Liver (tissue), 9 donors: ENCODE measurements around the gene CHST5. TPM values are rescaled to one million over a fixed set of nuclear protein-coding genes. Genes with fewer than 3 reads are reported as not detected.

Experiments used
- DNase-seq: peaks from one replicate; pipeline ENCODE4 v3.0.0-alpha.2; 2017; ENCODE audit warnings: low spot score
- H3K27ac ChIP-seq, 2 donors: one replicate each; pipeline ENCODE4 v1.7.0; 2013; ENCODE audit warnings: inconsistent platforms in 2 of 2, low read length in 2 of 2, control low read depth in 1 of 2, low read depth in 1 of 2, mild to moderate bottlenecking in 1 of 2
- H3K27me3 ChIP-seq, 4 donors: one replicate each; pipeline versions ENCODE4 v1.6.1 to v1.7.0; 2013; ENCODE audit warnings: low read length in 3 of 4, inconsistent platforms in 1 of 4, mild to moderate bottlenecking in 1 of 4, moderate library complexity in 1 of 4; ENCODE audit not compliant: control insufficient read depth in 4 of 4, insufficient read depth in 4 of 4
- H3K36me3 ChIP-seq, 4 donors: one replicate each; pipeline versions ENCODE4 v1.6.1 to v1.7.0; 2013; ENCODE audit warnings: low read length in 3 of 4, mild to moderate bottlenecking in 3 of 4, low read depth in 1 of 4, moderate library complexity in 1 of 4; ENCODE audit not compliant: control insufficient read depth in 4 of 4, insufficient read depth in 3 of 4
- H3K4me1 ChIP-seq, 4 donors: one replicate each; pipeline versions ENCODE4 v1.6.1 to v1.7.0; 2013; ENCODE audit warnings: low read length in 3 of 4, mild to moderate bottlenecking in 3 of 4, moderate library complexity in 1 of 4; ENCODE audit not compliant: control insufficient read depth in 4 of 4, insufficient read depth in 4 of 4
- H3K4me3 ChIP-seq, 3 donors: one replicate each; pipeline versions ENCODE4 v1.6.1 to v1.7.0; 2013; ENCODE audit warnings: low read length in 3 of 3, control low read depth in 1 of 3, low read depth in 1 of 3, mild to moderate bottlenecking in 1 of 3
- H3K9ac ChIP-seq, 2 donors: one replicate each; pipeline ENCODE4 v1.7.0; 2013; ENCODE audit warnings: low read length in 2 of 2, mild to moderate bottlenecking in 2 of 2, moderate library complexity in 2 of 2, control low read depth in 1 of 2, low read depth in 1 of 2
- H3K9me3 ChIP-seq, 4 donors: one replicate each; pipeline versions ENCODE4 v1.6.1 to v1.7.0; 2013; ENCODE audit warnings: low read length in 3 of 4; ENCODE audit not compliant: control insufficient read depth in 4 of 4
- EGR1 ChIP-seq, 2 donors: IDR thresholded peaks; 2 replicates each; pipeline ENCODE4 v1.6.1; 2016 to 2018; ENCODE audit warnings: antibody characterized with exemption in 2 of 2, low read depth in 2 of 2
- FOXA1 ChIP-seq: IDR thresholded peaks from 2 replicates; pipeline ENCODE4 v1.6.1; 2016; ENCODE audit warnings: antibody characterized with exemption
- FOXA2 ChIP-seq: IDR thresholded peaks from 2 replicates; pipeline ENCODE4 v1.6.1; 2016; ENCODE audit warnings: antibody characterized with exemption
- GABPA ChIP-seq, 2 donors: IDR thresholded peaks in 1 of 2; conservative IDR thresholded peaks in 1 of 2; 2 replicates each; pipeline ENCODE4 v1.6.1; 2016; ENCODE audit warnings: antibody characterized with exemption in 2 of 2, mild to moderate bottlenecking in 1 of 2, moderate library complexity in 1 of 2
- HNF4A ChIP-seq, 2 donors: conservative IDR thresholded peaks; 2 replicates each; pipeline ENCODE4 v1.6.1; 2016; ENCODE audit warnings: antibody characterized with exemption in 2 of 2, mild to moderate bottlenecking in 2 of 2
- HNF4G ChIP-seq: IDR thresholded peaks from 2 replicates; pipeline ENCODE4 v1.6.1; 2016; ENCODE audit warnings: antibody characterized with exemption
- JUND ChIP-seq, 2 donors: IDR thresholded peaks; 2 replicates each; pipeline ENCODE4 v1.6.1; 2016; ENCODE audit warnings: antibody characterized with exemption in 2 of 2
- MAX ChIP-seq: IDR thresholded peaks from 2 replicates; pipeline ENCODE4 v1.6.1; 2016; ENCODE audit warnings: antibody characterized with exemption
- NR2F2 ChIP-seq: IDR thresholded peaks from 2 replicates; pipeline ENCODE4 v1.6.1; 2016; ENCODE audit warnings: antibody characterized with exemption
- RAD21 ChIP-seq, 2 donors: IDR thresholded peaks; 2 replicates each; pipeline ENCODE4 v1.6.1; 2016; ENCODE audit warnings: antibody characterized with exemption in 2 of 2, mild to moderate bottlenecking in 2 of 2
- REST ChIP-seq: IDR thresholded peaks from 2 replicates; pipeline ENCODE4 v1.6.1; 2016; ENCODE audit warnings: antibody characterized with exemption, mild to moderate bottlenecking
- RXRA ChIP-seq, 2 donors: IDR thresholded peaks; 2 replicates each; pipeline ENCODE4 v1.6.1; 2017 to 2018; ENCODE audit warnings: antibody characterized with exemption in 2 of 2, mild to moderate bottlenecking in 1 of 2
- SP1 ChIP-seq: IDR thresholded peaks from 2 replicates; pipeline ENCODE4 v1.6.1; 2018; ENCODE audit warnings: antibody characterized with exemption, mild to moderate bottlenecking
- TAF1 ChIP-seq: conservative IDR thresholded peaks from 2 replicates; pipeline ENCODE4 v1.6.1; 2016; ENCODE audit warnings: antibody characterized with exemption, mild to moderate bottlenecking
- YY1 ChIP-seq: IDR thresholded peaks from 2 replicates; pipeline ENCODE4 v1.6.1; 2016; ENCODE audit warnings: antibody characterized with exemption, mild to moderate bottlenecking
- WGBS: extraction: QIAGEN DNeasy Blood & Tissue Kit; methylation state at CpG from one replicate; pipeline ENCODE4 v1.1.7; 2013; 5-methylcytosine and 5-hydroxymethylcytosine counted together
- polyA plus RNA-seq, 2 donors: library from polyadenylated mRNA; stranded (reverse) in 1 of 2; unstranded in 1 of 2; fragments of 200-250 nt in 1 of 2; fragments of >200 nt in 1 of 2; fragmentation: Nextera tagmentation in 1 of 2; extraction: Ambion mirVana in 1 of 2; gene quantifications; one replicate each; pipeline versions ENCODE4 v1.2.1 to v1.2.3, GENCODE V29; 2013 to 2015
- total RNA-seq, 2 donors: library from RNA; depleted of rRNA; stranded (reverse); fragments of >200 nt; gene quantifications; one replicate each; pipeline ENCODE4 v1.2.3, GENCODE V29; 2014
- TF ChIP-seq, protein P1 (sequence below): fragments of 150-350 bp; IDR thresholded peaks from 2 replicates; pipeline ENCODE4 v1.5.1; 2017; ENCODE audit warnings: improper control_type of control experiment, low read depth, low read length; ENCODE audit not compliant: missing input control
- TF ChIP-seq, protein P2 (sequence below): IDR thresholded peaks from 2 replicates; pipeline ENCODE4 v1.6.1; 2016; ENCODE audit warnings: antibody characterized with exemption
- TF ChIP-seq, protein P3 (sequence below): IDR thresholded peaks from 2 replicates; pipeline ENCODE4 v1.6.1; 2016; ENCODE audit warnings: antibody characterized with exemption
- donor health status: healthy.
- donor health status: healthy.
- donor health status: healthy.
- donor health status: healthy.
- donor health status: healthy.

CHST5 gene
- total and polyA plus RNA-seq, 4 donors: not detected

DNA sequence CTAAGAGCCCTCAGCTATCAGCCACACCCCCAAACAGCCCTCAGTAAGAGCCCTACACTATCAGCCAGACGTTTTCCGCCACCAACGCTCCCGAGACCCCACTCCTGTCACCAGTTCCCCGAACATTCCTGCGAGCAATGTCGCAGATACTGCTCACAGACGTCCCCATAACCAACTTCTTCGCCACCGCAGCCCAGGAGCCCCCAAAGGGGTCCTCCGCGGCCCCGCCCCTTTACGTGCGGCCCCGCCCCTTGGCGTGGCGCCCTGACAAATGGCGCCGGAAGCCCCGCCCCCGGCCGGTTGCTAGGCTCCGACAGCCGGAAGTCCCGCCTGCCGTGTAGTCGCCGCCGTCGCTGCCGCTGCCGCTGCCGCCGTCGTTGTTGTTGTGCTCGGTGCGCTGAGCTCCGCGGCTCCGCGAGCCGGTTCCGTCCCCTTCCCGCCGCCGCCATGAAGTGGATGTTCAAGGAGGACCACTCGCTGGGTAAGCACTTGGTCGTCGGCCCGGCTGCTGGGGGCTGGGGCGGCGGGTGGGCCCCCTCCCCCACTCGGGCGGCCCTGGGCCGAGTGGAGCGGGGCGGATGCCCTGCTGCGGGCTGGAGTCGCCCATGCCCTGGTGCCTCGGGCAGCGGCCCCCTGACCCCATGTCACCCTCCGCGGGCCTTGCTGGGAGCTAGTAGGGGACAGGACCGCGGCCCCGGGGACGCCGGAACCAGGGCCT is 30.3 kb upstream of the CHST5 start, which contains the start of gene GABARAPL2:
Gene GABARAPL2, plus strand, starts transcription at position 340 of the 718 bp plus-strand sequence. Its CDS starts 108 bp downstream, at position 448.
- no peaks in the 10 kb centered on the region for H3K9me3 ChIP-seq
- peaks cover 0 to 26% (median 18%) of the 10 kb centered on the region in 4 donors for H3K4me1 ChIP-seq
- H3K27me3 ChIP-seq: no peaks in the 10 kb centered on the region
- H3K36me3 ChIP-seq: peaks cover 9 to 28% (median 25%) of the 10 kb centered on the region in 4 donors
- DNase-seq: peak; percentile 96
- H3K4me3 ChIP-seq: peak within 1 kb of the TSS; percentile 69 to 95 (median 93)
- TF ChIP-seq HNF4A (conservative IDR thresholded peaks at IDR 0.05) (no peak), FOXA1 (no peak), JUND (IDR thresholded peaks at IDR 0.05) (no peak), RAD21 (IDR thresholded peaks at IDR 0.05) (no peak), YY1 (peak; percentile 63), FOXA2 (no peak), NR2F2 (no peak), EGR1 (IDR thresholded peaks at IDR 0.05; ENCODE audit: low read depth in 2 of 2) (no peak), REST (no peak), HNF4G (no peak), GABPA (IDR thresholded peaks at IDR 0.05 in 1 of 2, conservative IDR thresholded peaks at IDR 0.05 in 1 of 2) (peak; percentile 76 to 92), TAF1 (no peak), SP1 (peak; percentile 12), RXRA (IDR thresholded peaks at IDR 0.05) (no peak), MAX (no peak)
- TF ChIP-seq, protein P1, sequence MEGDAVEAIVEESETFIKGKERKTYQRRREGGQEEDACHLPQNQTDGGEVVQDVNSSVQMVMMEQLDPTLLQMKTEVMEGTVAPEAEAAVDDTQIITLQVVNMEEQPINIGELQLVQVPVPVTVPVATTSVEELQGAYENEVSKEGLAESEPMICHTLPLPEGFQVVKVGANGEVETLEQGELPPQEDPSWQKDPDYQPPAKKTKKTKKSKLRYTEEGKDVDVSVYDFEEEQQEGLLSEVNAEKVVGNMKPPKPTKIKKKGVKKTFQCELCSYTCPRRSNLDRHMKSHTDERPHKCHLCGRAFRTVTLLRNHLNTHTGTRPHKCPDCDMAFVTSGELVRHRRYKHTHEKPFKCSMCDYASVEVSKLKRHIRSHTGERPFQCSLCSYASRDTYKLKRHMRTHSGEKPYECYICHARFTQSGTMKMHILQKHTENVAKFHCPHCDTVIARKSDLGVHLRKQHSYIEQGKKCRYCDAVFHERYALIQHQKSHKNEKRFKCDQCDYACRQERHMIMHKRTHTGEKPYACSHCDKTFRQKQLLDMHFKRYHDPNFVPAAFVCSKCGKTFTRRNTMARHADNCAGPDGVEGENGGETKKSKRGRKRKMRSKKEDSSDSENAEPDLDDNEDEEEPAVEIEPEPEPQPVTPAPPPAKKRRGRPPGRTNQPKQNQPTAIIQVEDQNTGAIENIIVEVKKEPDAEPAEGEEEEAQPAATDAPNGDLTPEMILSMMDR: no peak
- TF ChIP-seq, protein P2, sequence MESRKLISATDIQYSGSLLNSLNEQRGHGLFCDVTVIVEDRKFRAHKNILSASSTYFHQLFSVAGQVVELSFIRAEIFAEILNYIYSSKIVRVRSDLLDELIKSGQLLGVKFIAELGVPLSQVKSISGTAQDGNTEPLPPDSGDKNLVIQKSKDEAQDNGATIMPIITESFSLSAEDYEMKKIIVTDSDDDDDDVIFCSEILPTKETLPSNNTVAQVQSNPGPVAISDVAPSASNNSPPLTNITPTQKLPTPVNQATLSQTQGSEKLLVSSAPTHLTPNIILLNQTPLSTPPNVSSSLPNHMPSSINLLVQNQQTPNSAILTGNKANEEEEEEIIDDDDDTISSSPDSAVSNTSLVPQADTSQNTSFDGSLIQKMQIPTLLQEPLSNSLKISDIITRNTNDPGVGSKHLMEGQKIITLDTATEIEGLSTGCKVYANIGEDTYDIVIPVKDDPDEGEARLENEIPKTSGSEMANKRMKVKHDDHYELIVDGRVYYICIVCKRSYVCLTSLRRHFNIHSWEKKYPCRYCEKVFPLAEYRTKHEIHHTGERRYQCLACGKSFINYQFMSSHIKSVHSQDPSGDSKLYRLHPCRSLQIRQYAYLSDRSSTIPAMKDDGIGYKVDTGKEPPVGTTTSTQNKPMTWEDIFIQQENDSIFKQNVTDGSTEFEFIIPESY: no peak
- TF ChIP-seq, protein P3, sequence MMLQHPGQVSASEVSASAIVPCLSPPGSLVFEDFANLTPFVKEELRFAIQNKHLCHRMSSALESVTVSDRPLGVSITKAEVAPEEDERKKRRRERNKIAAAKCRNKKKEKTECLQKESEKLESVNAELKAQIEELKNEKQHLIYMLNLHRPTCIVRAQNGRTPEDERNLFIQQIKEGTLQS: no peak
- H3K27ac ChIP-seq: peak within 1 kb of the TSS; percentile 75 to 78
- WGBS: under 1% methylated on average over 69 of the region's 69 CpGs
- peak within 1 kb of the TSS; percentile 78 to 83 for H3K9ac ChIP-seq
